ENCODE data around the gene GPBAR1.

The GPBAR1 gene

DNA sequence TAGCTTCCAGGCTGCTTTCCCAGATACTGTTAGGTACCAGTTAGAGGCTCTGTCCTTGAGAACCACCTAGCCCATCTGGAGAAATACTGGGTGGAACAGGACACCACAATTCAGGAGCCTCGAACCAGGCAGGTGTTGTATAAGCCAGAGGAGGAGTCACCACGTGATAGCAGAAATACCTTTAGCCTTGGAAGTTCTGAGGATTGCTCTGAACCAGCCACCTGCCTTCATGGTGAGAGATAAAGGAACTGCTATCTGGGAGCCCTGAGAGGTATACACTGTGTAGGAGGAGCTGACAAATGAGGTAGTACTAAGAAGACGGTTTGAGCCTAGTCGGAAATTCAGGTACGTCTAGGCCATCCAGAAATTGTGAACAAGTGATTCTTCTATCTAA lies 7.6 kb upstream of the GPBAR1 start:
- TF ChIP-seq, protein P1, sequence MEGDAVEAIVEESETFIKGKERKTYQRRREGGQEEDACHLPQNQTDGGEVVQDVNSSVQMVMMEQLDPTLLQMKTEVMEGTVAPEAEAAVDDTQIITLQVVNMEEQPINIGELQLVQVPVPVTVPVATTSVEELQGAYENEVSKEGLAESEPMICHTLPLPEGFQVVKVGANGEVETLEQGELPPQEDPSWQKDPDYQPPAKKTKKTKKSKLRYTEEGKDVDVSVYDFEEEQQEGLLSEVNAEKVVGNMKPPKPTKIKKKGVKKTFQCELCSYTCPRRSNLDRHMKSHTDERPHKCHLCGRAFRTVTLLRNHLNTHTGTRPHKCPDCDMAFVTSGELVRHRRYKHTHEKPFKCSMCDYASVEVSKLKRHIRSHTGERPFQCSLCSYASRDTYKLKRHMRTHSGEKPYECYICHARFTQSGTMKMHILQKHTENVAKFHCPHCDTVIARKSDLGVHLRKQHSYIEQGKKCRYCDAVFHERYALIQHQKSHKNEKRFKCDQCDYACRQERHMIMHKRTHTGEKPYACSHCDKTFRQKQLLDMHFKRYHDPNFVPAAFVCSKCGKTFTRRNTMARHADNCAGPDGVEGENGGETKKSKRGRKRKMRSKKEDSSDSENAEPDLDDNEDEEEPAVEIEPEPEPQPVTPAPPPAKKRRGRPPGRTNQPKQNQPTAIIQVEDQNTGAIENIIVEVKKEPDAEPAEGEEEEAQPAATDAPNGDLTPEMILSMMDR (IDR thresholded peaks at IDR 0.05; ENCODE audit: borderline replicate concordance, insufficient read depth, low read depth, low read length) = no peak
- H3K4me3 ChIP-seq (ENCODE audit: low read depth, low read length) = no peak overlapping the region

DNA sequence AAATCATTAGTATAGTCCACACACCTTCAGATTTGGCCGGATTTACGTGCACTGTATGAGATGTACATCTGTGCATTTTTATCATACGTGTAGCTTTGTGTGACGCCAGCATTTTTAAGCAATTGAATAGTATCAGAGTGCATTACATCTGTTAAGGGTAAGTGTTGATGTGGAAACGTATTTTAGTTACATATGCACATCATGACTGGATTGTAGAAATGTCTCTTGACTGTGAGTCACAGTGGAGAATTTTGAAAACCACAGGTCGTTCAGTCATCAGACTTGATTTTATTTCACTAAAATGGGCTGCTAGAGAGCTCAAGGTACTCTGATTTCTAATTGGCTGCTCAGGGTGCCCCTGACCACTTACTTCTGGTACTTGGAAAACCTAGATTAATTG lies 5.4 kb upstream of the GPBAR1 start:
- TF ChIP-seq, protein P1 (IDR thresholded peaks at IDR 0.05; ENCODE audit: borderline replicate concordance, insufficient read depth, low read depth, low read length) = no peak
- H3K4me3 ChIP-seq (ENCODE audit: low read depth, low read length) = no peak overlapping the region

DNA sequence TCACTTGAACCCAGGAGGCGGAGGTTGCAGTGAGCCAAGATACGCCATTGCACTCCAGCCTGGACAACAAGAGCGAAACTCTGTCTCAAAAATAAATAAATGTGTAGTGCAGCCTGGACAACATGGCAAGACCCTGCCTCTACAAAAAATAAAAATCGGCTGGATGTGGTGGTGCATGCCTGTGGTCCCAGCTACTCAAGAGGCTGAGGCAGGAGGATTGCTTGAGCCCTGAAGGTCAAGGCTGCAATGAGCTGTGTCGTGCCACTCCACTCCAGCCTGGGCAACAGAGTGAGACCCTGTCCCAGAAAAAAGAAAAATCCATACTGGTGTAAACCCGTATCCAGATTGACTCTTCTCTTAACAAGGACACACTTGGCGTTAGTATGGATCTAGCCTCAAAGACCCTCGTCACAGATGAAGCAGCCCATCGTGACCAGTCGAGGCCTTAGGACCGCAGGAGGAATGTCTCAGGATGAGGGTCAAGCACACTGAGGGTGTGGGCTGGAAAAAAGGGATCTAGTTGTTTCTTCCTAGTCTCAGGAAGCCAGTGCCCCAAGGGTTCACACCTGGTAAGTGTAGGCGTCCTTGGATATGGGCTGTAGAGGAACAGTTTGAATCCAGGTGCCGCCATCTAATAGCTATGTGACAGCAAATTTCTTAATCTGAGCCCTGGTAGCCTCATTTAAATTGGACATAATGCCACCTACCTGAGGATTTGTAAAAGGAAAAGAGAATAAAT lies 4.0 kb upstream of the GPBAR1 start:
- no peak overlapping the region for H3K4me3 ChIP-seq (ENCODE audit: low read depth, low read length)
- TF ChIP-seq, protein P1 (IDR thresholded peaks at IDR 0.05; ENCODE audit: borderline replicate concordance, insufficient read depth, low read depth, low read length) = no peak

DNA sequence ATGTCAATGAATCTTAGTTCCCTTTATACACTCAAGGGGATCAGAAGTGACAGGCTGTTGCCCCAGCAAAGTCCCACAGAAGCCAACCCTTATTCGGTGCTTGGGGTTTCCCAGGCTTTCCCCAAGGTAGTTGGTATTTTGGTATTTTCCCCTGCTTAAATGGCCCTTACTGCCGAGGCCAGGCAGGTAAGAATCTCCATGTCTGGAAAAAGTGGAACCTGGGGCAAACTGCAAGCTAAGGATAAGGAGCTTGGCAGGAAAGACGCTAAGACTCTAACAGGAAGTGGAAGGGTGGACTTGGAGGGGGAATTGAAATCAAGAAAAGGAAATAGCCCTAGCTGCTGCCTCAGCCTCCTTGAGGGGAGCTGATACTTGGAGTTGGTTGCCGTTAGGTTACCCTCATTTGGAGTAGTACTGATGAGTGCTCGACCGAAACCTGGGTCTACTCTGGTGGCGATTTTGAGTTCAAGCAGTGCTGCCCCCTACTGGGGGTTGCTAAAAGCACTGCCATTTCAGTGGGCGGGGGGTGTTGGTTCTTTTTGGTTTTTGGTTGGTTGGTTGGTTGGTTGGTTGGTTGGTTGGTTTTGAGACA lies 3.3 kb upstream of the GPBAR1 start:
- H3K4me3 ChIP-seq (ENCODE audit: low read depth, low read length) = no peak overlapping the region
- TF ChIP-seq, protein P1 (IDR thresholded peaks at IDR 0.05; ENCODE audit: borderline replicate concordance, insufficient read depth, low read depth, low read length) = peak; percentile 86

DNA sequence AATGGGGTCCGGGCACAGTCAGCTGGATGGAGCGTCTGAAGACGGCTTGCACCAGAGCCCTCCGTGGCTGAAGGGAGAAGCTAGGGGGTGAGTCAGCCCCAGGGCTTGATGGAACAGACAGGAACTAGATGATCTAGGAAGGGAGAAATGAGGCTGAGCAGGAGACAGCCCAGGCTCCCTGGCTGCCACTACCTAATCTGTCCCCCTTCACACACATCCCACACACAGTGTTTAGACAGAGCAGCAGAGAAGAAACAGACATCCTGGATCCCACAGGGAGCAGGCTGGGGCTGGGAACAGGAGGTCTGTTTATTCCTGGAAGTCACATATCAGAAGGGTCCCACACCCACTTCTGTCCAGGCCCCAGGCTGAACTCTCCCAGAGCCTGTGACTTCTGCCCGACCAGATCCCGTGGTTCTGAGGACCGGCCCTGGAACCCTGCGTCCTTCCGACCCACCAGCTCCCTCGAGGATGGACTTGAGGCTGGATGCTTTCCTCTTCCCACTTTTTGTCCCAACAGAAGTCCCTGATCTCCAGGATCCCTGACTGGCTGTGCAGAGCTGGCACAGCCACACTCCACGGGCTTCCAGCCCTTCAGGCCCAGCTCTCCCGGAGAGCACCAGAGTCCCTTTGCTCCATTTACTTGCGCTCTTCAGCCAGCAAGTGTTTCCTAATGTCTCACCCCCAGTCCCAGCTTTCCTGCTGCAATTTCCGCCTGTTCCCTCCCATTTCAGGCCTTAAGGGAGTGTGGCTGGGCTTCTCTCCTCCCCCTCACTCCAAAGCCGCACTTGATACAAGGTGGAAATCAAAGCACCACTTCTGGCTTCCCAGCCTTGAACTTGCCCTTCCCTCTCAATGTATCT lies 1.5 kb upstream of the GPBAR1 start:
- TF ChIP-seq, protein P1 (IDR thresholded peaks at IDR 0.05; ENCODE audit: borderline replicate concordance, insufficient read depth, low read depth, low read length) = no peak
- H3K4me3 ChIP-seq (ENCODE audit: low read depth, low read length) = no peak overlapping the region

DNA sequence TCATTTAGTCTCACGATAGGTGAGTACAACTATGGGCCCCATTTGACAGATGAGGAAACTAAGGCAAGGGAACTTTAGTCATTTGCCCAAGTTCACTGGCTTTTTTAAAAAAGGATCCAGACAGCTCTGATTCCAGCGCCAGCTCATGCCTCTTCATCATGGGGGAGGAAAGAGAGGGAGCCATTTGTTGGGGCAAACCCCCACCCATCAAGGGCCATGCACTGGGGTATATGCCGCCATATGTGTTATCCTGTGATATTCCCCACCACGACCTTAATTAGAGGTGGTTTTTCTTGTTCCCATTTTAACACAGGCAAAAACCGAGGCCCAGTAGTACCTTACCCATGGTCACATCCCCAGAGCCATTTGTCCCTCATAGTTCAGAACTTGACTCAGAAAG lies 649 bp upstream of the GPBAR1 start:
- no peak overlapping the region for H3K4me3 ChIP-seq (ENCODE audit: low read depth, low read length)
- TF ChIP-seq, protein P1 (IDR thresholded peaks at IDR 0.05; ENCODE audit: borderline replicate concordance, insufficient read depth, low read depth, low read length) = no peak

Measured in GM12875 (cell line).